Left renal cortex interstitium (tissue), 4 donors: ENCODE results near the gene CBX5. TPM values are rescaled to one million over a fixed set of nuclear protein-coding genes. Genes with fewer than 3 reads are reported as not detected.
"Not testable (repeated sequence)": the region's sequence is repeated elsewhere in the genome, so short reads cannot be mapped to it uniquely, and the experiment has no call there.

Experiments
- DNase-seq, 4 donors: peaks; one replicate each; pipeline ENCODE4 v3.0.0-alpha.2; 2013; ENCODE audit warnings: low read depth in 4 of 4, low spot score in 2 of 4, missing footprints in 1 of 4
- polyA plus RNA-seq, 4 donors: library from polyadenylated mRNA; unstranded; fragments of 120-200 nt; gene quantifications; one replicate each; pipeline ENCODE4 v1.2.1, GENCODE V29; 2013; ENCODE audit not compliant: insufficient read length in 4 of 4

CBX5 gene
- polyA plus RNA-seq, 4 donors, result 106 to 135 (median 121) TPM

GRCh38 chr12:54294953-54295566 is 15.1 kb upstream of the CBX5 start:
- no peak for DNase-seq

GRCh38 chr12:54294152-54294952 is 14.4 kb upstream of the CBX5 start:
- DNase-seq, result no peak

GRCh38 chr12:54292931-54293241 is 13.0 kb upstream of the CBX5 start:
- no peak for DNase-seq

- DNase-seq, result no peak
These were observed 12.4 kb upstream of the CBX5 start for GRCh38 chr12:54292083-54292930.

- no peak for DNase-seq
These were observed 7.6 kb upstream of the CBX5 start for GRCh38 chr12:54287261-54288157.

GRCh38 chr12:54286042-54287030 is 6.4 kb upstream of the CBX5 start:
- no peak for DNase-seq

GRCh38 chr12:54285150-54286041 is 5.5 kb upstream of the CBX5 start:
- DNase-seq, result no peak

DNA sequence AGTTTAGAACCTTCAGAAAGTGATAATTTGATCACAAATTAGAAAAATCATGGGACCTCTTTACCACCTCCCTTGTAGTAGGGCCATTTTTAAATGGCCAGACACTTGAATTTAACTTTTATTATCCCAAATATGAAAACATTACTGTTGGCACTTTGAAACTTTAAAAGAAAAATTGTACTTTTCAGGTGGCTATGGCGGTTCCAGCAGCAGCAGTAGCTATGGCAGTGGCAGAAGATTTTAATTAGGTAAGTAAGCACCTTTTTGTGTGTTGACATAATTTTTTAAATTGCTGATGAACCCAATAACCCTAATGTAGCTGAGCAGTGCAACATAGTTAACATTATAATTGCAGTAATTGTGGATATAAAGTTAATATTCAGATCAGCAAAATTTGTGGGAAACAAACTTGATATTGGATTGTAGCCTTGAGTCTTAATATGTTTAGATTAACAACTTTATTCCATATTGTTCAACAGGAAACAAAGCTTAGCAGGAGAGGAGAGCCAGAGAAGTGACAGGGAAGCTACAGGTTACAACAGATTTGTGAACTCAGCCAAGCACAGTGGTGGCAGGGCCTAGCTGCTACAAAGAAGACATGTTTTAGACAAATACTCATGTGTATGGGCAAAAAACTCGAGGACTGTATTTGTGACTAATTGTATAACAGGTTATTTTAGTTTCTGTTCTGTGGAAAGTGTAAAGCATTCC is 4.3 kb upstream of the CBX5 start:
- DNase-seq, result not testable (repeated sequence)

DNA sequence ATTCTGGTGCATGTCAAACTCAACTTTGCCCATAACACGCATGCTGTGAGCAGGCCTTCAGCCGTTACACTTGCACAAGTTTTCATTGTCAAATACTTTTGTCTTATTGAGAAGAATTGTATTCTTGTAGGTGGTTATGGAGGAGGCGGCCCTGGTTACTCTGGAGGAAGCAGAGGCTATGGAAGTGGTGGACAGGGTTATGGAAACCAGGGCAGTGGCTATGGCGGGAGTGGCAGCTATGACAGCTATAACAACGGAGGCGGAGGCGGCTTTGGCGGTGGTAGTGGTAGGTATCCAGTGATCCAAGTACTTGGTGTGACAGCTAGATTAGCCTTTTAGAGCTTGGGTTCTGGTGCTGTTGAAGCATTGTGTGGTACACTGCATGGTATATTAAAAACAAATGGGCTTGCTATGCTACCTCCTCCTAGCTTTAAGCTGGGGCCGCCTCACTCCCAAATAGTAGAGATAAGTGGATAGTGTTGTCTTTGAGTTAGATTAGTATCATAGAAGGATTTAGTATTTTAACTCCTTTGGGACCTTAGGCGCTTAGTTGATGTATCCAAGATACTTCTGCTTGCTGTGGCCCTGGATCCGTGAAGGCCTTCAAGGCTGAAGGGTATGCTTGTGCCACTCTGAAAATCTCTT is 3.1 kb upstream of the CBX5 start:
- DNase-seq, result no peak

DNA sequence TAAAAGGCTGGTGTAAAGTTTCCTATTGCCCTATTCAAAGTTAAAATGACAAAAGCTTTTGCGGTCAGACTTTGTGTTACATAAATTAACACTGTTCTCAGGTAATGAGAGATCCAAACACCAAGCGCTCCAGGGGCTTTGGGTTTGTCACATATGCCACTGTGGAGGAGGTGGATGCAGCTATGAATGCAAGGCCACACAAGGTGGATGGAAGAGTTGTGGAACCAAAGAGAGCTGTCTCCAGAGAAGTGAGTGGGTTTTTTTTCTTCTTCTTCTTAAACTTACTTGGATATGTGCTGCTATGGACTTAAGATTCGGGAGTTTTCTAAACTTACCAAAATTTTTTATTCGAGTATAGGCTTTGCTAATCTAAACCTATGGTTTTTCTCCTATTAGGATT is 1.8 kb upstream of the CBX5 start:
- DNase-seq, result not testable (repeated sequence)

DNA sequence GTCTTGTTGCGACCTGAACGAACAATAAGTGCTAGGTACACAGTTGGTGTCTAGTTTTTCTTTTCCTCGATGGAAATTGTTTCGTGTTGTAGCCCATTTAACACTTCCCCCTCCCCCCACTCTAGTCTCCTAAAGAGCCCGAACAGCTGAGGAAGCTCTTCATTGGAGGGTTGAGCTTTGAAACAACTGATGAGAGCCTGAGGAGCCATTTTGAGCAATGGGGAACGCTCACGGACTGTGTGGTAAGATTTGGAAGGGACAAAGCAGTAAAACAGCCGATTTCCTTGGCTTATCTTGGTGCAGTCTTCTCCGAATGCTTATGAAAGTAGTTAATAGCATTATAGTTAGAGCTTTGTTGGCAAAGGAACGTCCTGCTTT is 1.3 kb upstream of the CBX5 start:
- DNase-seq, result not testable (repeated sequence)

- peak; percentile 85 to 99 (median 98) for DNase-seq
These were observed 742 bp upstream of the CBX5 start, which contains the start of gene HNRNPA1 for GRCh38 chr12:54280468-54281260. HNRNPA1 (plus strand) TSS chr12:54280726; CDS start chr12:54280808, 82 bp downstream.

GRCh38 chr12:54279227-54279631 is 693 bp downstream of the CBX5 start:
- DNase-seq, result no peak

- DNase-seq, result no peak
These were observed 2.1 kb downstream of the CBX5 start for GRCh38 chr12:54277823-54278276.

DNA sequence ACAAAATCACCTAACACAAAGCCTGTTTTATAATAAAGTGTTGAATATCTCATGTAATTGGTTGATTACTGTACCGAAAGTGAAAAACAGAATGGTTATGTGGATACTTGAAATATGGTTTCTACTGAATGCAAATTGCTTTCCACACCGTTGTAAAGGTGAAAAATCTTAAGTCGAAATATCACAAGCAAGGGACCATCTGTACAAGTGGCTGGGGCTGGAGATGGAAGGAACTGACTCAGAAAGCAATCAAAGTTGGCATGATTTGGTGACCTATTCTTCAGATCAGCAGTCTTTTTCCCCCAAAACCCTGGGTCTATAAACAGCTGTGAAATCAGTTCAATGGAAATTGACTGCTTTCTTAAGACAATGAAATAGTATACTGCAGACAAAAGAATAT is 3.6 kb downstream of the CBX5 start:
- no peak for DNase-seq

- DNase-seq, result no peak
These were observed 5.9 kb downstream of the CBX5 start for GRCh38 chr12:54273981-54274380.
